SHP77 (cell line): ENCODE results near the gene RAPGEF4.

Source experiments
- DNase-seq, 2 experiments: peaks; one replicate each; lab custom pipeline; 2025; lab: John Stamatoyannopoulos, UW

RAPGEF4 gene

DNA sequence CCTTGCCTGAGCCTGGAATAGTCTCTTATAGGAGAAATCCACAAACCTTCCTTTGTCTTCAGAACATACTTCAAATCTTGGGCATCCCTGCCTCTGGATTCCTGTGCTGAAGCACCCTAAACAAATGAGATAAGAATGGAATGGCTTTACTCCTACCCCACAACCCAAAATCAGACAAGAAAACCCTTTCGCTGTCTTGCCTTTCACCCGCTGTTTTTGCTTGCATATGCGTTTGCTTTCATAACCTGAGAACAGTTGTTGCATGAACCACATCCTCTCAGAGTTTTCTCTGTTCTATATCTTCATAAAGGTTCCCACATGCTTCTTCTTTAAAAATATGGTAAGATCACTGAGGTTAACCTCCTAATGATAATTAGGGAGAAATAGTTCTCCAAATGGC is 207.9 kb downstream of the RAPGEF4 start:
- no peak for DNase-seq

DNA sequence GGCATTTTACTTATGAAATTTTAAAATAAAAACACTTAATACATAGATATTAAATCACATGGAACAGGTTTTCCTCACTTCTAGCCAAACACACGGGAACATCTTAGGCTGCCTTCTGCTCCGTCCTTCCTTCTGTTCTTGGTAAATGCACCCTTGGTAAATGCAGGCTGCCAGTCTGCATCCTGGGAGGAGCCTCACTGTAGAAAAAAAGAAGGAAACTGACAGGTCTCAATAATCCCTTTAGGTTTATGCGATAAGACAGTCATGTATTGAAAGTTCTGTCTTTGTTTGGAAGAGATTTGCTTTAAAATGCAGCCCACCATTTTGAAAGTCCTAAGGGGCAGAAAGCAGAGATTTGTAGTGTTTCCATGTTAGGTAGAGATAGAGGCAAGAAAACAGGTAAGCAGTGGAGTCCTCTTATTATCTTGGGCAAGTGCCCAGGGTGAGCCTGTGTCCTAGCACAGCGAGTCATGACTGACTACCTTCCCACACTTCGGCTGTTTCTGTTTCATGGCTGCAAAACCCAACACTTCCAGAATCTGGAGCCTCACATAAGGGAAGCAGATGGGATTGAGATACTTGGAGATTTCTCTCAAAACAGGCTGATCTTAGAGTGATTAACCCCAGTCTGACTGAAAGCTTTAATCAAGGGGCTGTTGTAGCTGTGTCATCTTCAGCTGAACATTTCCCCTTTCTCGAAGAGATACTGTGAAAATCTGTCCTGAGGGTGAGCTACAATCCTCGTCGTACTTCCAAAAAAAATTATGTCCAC is 208.6 kb downstream of the RAPGEF4 start:
- no peak for DNase-seq

DNA sequence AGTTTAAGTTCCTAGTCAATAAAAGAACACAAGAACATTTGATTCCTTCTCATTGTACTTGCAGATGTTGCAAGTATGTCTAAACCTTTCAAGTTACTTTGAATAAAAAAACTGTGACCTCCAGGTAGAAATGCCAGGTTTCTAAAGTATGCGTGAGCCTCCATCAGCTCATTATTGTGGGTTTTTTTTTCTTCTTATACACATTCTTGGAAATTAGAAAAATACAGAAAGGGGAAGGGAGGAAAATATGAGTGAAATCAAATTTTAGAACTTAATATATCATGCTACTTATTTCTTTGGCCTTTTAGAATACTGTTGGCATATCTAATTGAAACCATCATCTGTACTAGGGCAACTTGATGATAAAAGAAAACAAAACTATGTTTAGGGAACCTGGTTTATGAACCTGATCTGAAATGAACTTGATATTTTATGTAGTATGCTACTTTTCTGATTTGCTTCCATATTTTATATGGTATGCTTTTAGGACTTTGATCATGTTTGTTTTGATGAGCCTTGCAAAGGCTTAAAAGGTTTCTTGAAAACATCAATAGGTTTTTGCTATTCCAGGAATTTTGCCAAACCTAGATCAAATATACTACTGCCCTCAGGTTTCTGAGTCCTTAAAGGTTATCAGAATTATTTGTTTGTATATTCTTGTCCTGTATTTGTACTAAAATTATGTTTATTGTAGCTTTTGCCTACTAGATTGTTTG is 209.3 kb downstream of the RAPGEF4 start:
- no peak for DNase-seq

DNA sequence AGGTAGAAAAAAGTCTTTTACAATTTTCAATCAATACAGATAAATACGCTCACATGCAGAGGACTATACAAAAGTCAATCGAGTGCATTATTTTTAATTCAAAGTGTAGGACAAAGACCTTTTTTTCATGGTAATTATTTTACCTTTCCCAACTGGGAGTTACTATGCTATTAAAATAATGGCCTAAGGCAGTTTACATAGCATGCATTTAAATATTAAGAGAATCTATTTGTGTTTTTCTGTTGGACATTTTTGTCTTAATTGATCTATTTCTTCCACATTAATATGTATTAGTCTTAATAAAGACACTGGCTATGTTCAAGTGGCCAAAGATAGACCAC is 209.8 kb downstream of the RAPGEF4 start:
- DNase-seq: no peak

DNA sequence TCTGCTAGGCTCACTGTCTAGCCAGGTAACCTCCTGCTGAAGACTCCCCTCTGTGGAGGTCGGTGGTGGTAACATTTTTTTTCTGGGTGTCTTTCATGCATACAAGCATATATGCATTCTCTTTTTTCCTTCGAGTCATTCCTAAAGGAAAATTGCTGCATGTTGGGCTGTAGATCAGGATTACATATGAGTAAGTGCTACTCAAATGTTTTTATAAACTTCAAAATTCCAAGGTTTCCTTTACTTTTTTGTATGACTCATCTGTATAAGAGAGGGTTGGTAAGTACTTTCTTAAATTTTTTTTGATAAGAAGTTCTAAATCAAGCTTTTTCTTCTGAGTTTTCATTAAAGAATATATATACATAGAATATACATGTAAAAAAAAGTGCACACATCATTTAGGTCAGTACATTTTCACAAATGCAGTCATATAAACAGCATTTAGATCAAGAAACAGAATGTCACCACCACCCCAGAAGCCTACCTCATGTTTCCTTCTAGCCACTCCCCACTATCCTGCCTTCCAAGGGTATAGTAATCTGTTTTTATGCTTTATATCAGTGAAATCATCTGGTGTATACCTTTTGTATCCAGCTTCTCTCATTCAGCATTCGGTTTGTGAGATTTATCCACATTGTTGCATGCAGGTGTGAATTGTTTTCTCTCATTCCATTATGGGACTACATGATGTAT is 212.0 kb downstream of the RAPGEF4 start:
- no peak for DNase-seq

DNA sequence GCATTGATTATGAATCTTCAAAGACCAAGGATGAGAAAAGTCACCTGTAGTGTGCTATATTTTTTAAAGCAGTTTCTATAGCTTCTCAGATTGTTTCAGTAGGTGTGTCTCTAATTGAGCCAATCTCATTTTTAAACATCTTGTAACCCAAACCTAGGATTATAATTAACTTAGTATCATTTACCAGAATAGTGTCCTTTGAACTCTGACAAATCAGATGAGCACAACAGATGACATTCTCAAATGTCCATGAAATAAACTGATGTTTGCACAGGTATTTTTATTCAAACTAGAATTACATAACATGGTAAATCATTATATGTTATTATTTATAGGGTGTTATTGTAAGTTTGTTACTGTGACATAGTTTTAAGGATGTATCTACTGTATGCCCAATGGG is 213.9 kb downstream of the RAPGEF4 start:
- DNase-seq: no peak

DNA sequence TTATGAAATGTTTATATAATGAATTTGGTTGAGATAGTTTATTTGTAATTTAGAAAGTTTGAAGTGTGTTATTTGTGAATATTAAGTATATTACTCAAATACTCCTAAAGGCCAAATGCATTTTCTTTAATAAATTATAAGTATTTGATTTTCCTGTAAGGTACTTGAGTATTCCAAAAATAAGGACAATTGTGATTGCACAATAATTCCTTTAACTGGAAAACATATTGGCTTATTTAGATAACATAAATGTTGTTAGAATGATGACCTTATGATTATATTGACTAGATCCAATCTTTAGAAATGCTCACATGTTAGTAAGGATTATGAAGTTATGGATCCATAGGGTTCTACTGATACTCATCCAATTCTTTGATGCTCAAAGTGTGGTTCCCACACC is 214.9 kb downstream of the RAPGEF4 start:
- no peak for DNase-seq

DNA sequence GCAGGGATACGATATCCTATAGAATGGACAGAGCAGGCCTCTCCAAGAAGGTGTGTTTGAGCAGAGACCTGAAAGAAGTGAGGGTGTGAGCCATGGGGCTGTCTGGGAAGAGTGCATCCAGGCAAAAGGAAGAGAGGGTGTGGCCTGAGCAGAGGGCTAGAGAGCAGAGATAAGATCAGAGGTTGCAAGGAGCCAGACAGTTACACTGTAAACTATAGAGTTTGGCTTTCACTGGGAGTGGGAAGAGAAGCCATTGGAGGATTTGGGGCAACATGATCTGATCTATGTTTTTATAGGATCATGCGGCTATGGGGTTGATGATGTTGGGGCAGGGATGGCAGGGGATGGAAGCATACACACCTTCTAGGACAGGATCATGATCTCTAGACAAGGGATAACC is 215.9 kb downstream of the RAPGEF4 start:
- DNase-seq: no peak

DNA sequence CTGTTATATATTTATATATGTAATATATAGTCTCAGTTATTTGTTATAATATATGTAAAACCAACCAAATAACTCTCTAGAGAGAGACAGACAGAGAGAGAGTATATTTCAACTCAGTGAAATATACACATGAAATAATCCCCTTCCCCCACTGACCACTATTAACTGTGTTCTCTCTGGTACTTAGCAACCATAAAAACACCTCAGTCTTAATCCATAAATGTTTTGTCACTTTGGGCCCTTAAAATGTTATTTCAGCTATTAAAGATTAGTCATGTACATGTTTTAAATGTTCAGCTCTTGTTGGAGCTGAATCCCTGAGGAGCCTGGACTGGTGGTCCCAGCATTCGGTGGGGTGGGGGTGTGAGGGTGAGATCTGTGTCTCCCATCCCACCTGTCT is 217.8 kb downstream of the RAPGEF4 start:
- DNase-seq: no peak

DNA sequence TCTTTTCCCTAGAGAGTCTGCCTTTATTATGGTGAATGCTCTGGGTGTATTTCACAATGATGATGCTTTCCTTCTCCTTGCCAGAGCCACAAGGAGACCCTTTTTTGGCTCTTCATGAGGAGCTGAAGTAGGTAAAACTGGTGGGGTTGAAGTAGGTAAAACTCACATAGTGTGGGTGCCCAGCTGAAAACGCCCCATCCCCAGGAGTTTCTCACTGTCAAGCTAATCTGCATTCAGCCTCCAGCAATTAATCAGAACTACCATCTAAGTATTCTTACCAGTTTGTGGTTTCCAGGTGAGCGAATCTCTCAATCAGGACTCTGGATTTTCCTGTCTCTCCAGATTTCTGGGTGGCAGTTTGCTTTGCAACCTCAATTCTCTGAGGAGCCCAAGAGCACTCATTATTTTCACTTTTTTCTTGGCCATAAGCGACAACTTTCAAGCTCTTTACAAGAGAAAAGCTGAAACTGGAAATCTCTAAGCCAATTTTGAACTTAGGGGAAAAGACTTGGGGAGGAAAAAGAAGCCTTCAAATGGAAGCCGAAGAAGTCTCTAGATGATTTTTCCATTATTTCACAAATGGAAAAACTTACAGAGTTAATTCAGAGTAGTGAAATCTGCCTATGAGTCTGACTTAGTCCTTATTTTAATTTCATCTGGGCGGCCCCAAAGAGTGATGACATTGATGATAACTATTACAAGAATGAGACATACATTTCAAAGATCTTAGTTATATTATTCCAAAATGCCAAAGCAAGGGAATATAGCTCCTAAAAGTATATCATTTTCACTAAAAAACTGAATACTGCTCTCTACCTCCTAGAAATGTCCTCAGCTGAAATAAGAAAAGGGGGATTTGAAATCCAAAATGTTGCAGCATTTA is 218.6 kb downstream of the RAPGEF4 start:
- no peak for DNase-seq

DNA sequence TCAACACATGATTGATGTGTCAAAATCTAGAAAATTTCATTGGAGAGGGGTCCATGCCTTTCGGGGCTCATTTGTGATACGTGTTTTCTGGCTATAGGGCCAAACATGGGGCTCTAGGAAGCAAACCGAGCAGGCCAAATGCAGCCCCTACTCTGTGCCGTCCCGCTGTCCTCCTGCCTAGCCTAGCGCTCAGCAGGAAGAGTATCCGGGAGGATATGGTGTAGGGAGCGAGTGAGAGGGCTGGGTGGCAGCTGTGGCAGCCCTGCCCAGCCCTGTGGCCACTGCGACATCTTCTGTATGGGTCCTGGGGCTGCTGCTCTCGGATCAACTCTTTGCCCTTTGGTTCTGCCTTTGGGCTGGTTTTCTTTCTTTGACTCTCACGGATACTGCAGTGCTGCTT is 219.9 kb downstream of the RAPGEF4 start:
- no peak for DNase-seq

DNA sequence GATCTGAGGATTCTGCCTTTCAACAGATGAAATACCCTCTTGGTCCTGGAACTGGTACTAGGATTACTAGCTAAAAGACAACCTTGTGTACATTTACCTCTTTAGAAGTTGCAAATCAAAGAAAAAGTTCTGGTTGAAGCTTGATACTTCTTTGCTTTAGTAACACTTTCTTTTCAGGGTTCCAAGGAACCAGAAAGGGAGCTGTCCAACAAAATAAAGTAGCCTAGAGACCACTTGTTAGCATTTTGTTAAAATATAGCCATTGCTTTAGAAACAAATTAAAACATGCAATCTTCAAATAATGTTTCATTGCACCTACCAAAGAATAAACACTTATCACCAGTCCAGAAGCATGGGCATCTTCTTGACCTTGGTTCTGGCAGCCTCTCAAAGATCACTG is 222.1 kb downstream of the RAPGEF4 start:
- DNase-seq: no peak

DNA sequence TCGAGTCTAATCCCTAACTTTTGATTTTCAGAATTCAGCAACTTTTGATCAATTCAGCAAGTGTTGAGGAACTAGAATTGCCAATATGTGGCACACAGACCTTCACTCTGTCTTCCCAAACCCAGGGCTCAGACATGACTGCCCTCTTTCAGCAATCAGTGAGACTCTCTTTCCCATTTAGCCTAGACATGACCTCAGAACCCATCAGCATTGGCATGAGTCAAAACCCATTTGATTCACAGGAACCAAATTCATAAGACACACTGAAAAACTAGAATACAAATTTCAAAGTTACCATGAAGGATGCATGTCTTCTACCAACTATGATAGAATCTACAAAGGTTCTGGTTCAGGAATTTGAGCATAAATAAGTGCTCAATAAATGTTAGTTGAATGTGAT is 226.4 kb downstream of the RAPGEF4 start:
- DNase-seq: no peak

DNA sequence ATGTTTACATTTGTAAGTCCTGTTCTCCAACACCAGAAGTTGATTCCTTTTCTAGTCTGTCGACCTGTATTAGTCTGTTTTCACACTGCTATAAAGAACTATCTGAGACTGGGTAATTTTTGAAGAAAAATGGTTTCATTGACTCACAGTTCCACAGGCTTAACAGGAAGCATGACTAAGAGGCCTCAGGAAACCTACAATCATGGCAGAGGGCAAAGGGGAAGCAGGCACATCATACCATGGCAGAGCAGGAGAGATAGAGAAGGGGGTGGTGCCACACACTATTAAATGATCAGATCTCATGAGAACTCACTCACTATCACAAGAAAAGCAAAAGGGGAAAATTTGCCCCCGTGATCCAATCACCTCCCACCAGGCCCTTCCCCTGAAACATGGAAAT is 227.2 kb downstream of the RAPGEF4 start:
- DNase-seq: no peak

DNA sequence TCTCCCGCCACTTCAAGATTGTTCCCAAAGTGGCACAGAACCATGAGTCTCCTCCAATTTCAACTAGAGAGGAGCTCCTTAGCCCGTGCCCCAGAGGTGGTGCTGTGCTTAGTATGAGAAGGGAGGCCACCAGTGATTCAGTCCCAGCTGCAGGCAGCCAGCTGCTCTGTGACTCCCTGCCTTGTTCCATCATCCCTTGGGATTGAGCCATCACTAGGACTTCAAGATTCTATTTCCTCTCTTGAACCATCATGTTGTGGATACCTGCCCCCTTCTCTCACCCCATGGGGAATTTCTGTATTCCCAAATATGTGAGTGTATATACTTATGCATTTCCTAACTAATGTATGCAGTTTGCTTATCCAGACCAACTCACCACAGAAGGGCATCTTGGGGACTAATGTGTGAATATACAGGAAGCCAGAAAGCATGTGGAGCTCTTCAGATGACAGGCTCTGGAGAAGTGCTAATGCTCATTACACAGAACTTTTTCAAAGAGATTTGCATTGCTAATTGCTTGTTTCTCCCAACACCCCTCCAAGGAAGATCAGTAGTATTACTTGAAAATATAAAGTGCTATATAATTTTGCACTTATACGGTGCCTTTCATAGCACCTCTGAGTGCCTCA is 229.0 kb downstream of the RAPGEF4 start:
- no peak for DNase-seq

DNA sequence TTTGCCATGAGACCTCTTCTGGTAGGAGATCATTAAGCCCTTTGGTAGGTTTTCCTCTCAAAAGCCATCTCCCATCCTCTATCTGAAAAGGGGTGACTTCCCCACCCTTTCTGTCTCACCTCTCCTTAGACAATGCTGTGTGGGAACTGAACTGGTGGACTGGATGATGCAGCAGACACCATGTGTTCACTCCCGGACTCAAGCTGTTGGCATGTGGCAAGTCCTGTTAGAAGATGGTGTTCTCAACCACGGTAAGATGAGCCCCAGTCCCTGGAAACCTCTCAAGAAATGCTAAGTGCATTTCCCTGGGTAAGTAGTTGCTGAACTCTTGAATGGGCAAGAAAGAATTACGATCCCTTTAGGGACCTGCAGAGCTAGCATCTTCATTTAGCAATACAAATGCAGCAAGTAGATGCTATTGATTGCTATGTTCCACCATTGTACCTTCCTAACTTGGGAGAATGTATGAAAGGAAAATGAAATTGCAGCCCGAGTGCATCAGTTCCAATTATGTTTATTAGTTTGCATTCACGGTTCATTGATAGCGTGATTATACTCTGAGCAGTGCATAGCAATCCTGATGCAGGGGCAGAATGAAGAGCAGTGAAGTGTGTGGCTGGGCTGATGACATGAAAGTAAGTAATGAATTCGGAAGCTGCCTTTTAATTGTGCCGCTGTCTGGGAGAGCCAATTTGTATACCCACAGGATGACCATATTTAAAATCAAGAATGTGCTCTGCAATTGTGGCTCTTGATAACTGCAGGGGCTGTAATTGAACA is 230.0 kb downstream of the RAPGEF4 start:
- DNase-seq: no peak

DNA sequence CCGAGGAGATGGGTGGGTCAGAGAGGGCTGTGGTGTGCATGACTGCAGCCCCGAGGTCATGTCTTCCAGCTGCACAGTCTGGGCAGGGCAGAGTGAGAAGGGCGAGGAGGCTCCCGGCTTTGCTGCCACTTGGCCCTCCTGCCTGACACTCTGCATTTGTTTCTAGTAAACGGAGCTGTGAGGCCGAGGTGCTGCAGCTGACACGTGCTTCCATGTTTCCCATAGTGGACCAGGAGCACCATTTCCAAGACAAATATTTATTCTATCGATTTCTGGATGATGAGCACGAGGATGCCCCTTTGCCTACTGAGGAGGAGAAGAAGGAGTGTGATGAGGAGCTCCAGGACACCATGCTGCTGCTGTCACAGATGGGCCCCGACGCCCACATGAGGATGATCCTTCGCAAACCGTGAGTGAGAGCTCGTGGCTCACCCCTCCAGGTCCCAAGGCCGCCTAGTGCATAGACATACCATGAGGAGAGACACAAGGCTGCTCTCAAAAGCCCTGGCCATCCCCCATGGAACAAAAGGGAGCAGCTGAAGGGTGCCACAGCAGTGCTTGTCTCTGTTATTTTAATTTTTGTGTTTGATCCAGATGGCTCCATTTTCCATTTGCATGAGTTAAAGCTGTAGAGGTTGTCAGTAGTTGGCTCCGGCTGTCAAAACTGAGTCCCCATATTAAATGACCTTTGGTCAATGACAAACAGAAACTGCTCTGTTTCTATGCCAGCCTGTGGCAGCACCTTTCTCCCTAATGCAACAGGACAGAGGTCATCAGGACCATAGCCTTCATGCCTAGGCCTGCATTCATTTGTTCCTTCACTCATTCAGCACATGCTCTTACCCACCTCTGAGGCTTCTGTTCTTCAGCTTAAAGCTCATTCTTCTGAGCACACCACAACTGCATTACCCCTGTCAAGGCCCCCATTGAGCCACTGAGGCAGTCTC is 231.7 kb downstream of the RAPGEF4 start:
- DNase-seq: no peak

DNA sequence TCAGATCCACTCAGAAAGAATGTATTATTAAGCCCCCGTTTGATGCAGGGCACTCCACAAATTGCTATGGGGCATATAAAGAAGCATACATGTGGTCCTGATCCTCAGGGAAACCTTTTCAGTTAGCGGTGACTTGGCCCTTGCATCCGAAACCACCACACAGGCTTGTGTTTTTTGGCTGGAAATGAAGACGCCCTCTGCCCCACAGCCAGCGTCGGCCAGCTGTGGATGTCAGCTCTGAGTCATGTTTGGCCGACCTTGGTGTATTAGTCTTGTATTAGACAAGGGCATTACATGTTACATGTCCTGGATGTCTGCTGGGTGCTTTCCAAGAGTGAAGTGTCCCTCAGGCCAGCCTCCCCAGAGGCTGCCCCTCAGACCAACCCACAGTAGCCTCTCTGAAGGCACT is 232.4 kb downstream of the RAPGEF4 start:
- DNase-seq: no peak

DNA sequence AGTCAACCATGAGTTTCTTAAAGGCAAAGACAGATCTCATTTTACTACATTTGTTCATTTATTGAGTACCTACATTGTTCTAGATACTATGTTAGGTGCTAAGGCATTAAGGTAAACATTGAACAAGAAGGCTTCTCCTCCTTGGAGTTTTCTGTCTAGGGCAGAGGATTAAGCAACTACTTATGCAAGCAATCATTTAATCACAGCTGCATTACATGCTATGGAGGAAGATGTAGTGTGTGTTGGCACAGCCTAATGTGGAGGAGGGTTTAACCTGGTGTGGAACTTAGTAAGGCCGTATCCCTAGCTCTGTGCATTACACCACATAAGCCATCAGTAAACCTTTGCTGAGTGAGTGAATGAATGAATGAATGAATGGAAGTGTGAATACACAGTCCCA is 233.5 kb downstream of the RAPGEF4 start:
- no peak for DNase-seq

DNA sequence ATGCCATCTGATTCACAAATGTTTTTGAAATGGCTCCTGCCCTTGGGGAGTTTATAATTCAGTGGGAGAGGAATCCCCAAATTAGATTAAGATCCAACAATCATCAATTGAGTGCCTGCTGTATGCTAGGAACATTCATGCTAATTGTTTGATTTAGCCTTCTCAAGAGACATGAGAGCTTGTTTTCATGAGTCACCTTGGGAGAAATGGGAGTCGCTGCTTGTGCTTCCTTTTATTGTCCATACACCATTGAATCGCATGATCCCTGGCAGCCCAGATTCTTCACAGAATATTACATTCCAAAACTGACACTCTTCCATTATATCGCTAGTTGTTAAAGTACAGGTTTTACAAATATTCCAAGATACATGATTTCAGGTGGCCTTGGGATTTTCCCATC is 234.0 kb downstream of the RAPGEF4 start:
- no peak for DNase-seq
